Hepatocyte (in vitro differentiated cells): ENCODE data around the gene OSBPL7.

Source experiments
- CTCF ChIP-seq: fragments of 200-600 bp; sonication (generic); IDR thresholded peaks from 2 replicates; pipeline ENCODE4 v1.5.1; 2016; ENCODE audit warnings: antibody characterized with exemption, mild to moderate bottlenecking; ENCODE audit not compliant: poor library complexity
- EZH2 ChIP-seq: fragments of 200-600 bp; sonication (generic); IDR thresholded peaks from 2 replicates; pipeline ENCODE4 v1.6.1; 2016; ENCODE audit warnings: antibody characterized with exemption, mild to moderate bottlenecking, borderline replicate concordance
- EZH2phosphoT487 ChIP-seq: fragments of 200-600 bp; sonication (generic); IDR thresholded peaks from one replicate; pipeline ENCODE4 v1.6.1; 2018; ENCODE audit warnings: antibody characterized with exemption, mild to moderate bottlenecking, low read depth, moderate library complexity; ENCODE audit not compliant: unreplicated experiment, severe bottlenecking

- TF ChIP-seq EZH2 (no peak), CTCF (no peak), EZH2phosphoT487 (no peak)
Observed at GRCh38 chr17:47867813-47868533, 46.4 kb upstream of the OSBPL7 start.
